Adipocyte (in vitro differentiated cells): Measurements from ENCODE around the gene TAS2R1.

Experiments used
- DNase-seq: peaks from one replicate; pipeline ENCODE4 v3.0.0-alpha.2; 2015; ENCODE audit warnings: low read depth
- H3K27me3 ChIP-seq: replicated peaks from 2 replicates; pipeline ENCODE4 v1.7.0; 2013; ENCODE audit warnings: mild to moderate bottlenecking, low read length, moderate library complexity; ENCODE audit not compliant: control insufficient read depth, insufficient read depth
- H3K36me3 ChIP-seq: 2 replicates; pipeline ENCODE4 v1.7.0; 2013; ENCODE audit warnings: low read length, mild to moderate bottlenecking, moderate library complexity; ENCODE audit not compliant: control insufficient read depth, insufficient read depth, severe bottlenecking
- H3K4me1 ChIP-seq: 2 replicates; pipeline ENCODE4 v1.7.0; 2013; ENCODE audit warnings: mild to moderate bottlenecking, low read length, moderate library complexity; ENCODE audit not compliant: control insufficient read depth, insufficient read depth
- H3K4me3 ChIP-seq: 2 replicates; pipeline ENCODE4 v1.7.0; 2013; ENCODE audit warnings: mild to moderate bottlenecking, low read length, moderate library complexity
- H3K9ac ChIP-seq: 2 replicates; pipeline ENCODE4 v1.7.0; 2013; ENCODE audit warnings: mild to moderate bottlenecking, low read length, moderate library complexity
- H3K9me3 ChIP-seq: 2 replicates; pipeline ENCODE4 v1.7.0; 2013; ENCODE audit warnings: mild to moderate bottlenecking, low read length, moderate library complexity; ENCODE audit not compliant: control insufficient read depth

The TAS2R1 gene

DNA sequence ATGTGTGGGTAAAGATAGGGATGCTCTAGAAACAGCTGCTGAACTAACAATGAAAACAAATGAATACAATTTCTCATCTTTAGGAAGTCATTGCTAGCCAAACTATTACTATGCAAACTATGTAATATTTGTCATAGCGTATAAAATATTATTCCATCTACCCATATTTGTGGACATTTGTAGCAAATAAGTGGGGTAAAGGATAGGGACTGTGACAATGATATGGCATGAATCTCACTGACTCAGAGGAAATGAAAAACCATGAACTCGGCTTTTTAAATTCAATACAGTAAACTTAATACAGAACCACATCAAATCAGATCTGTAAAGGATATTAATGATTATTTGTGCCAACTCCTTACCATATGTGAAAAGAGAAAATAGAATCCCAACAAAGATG, 16.7 kb upstream of the TAS2R1 start:
- Histone ChIP-seq H3K4me1 (no peaks in the 10 kb centered on the region), H3K9ac (no peak overlapping the region), H3K27me3 (no peaks in the 10 kb centered on the region), H3K4me3 (no peak overlapping the region), H3K9me3 (no peaks in the 10 kb centered on the region), H3K36me3 (no peaks in the 10 kb centered on the region)
- no peak for DNase-seq

DNA sequence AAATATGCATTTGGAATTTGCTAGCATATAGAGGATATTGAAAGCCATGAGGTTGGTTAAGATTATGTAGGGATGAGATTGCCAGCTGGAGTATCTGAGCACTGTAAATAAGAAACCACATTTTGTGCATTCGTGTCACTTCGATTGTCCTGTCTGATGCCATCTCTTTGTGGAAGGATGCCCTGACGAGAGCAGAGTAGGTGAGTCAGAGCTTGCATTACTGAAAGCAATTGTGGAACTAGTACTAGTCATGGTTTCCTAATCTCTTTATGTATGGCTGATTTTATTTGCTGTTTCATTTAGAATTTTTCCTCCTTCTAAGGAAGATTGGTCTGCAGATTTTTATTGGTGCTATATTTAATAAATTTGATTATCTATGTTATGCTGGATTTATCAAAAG, 14.5 kb upstream of the TAS2R1 start:
- Histone ChIP-seq H3K4me1 (no peaks in the 10 kb centered on the region), H3K4me3 (no peak overlapping the region), H3K9ac (no peak overlapping the region), H3K36me3 (no peaks in the 10 kb centered on the region), H3K27me3 (no peaks in the 10 kb centered on the region), H3K9me3 (no peaks in the 10 kb centered on the region)
- peak; percentile 44 for DNase-seq

DNA sequence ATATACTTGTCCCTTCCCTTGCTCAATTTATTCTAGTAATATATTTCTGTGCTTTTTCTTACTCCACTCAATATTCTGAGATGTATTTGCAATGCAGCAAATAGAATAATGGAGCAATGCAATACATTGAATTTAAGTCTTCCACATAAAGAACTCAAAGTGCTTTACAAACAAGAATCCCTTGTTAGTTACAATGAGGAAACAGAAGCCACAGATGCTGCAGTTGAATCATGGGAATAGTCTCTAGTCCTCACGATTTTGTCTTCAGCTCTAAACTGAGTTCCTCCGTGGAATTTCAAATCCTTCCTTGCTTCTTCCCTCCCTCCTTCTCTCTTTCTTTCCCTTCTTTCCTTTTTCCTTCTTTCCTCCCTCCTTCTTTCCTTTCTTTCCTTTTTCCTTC, 12.5 kb upstream of the TAS2R1 start:
- Histone ChIP-seq H3K9ac (no peak overlapping the region), H3K4me3 (no peak overlapping the region), H3K27me3 (no peaks in the 10 kb centered on the region), H3K36me3 (no peaks in the 10 kb centered on the region), H3K9me3 (peaks cover 4% of the 10 kb centered on the region), H3K4me1 (no peaks in the 10 kb centered on the region)
- DNase-seq = no peak

DNA sequence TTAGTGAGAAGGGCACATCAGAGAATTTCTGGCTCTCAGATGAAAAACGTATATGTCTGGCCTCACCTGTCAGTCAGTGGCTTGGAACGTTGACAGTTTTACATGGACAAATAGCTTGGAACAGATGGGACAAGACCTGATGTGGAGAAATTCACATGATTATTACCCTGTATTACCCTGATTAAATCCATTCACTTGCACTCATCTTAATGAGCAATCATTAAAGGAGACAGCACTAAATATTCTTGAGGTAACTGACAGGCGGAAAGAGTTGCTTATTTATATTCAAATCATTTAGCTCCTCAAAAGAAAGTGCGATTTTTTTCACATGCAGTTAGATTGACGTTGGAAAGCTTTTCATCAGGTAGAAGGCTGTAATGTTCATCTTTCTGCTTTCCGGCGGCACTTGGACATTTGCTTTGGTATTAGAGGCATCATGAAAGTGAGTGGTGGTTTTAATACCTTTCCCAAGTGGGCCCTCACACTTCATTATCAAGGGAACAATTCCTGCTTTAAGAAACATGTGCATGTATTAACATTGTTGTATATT, 11.7 kb upstream of the TAS2R1 start:
- H3K27me3 ChIP-seq = no peaks in the 10 kb centered on the region
- no peak for DNase-seq

DNA sequence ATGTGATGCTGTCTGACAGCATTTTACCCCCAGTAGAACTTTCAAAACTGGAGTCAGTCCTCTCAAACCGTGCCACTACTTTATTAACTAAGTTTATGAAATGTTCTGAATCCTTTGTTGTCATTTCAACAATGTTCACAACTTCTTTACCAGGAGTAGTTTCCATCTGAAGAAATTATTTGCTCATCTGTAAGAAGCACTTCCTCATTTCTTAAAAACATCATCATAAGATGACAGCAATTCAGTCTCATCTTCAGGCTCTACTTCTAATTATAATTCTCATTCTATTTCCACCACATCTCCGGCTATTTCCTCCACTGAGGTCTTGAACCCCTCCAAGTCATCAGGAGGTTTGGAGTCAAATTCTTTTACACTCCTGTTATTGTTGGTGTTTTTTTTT, 2.3 kb upstream of the TAS2R1 start:
- Histone ChIP-seq H3K9me3 (peaks cover 33% of the 10 kb centered on the region), H3K27me3 (peaks cover 3% of the 10 kb centered on the region), H3K9ac (no peak overlapping the region), H3K4me3 (no peak overlapping the region), H3K4me1 (no peaks in the 10 kb centered on the region), H3K36me3 (no peaks in the 10 kb centered on the region)
- no peak for DNase-seq

More for the DNA sequence above, 11.7 kb upstream of the TAS2R1 start:
- no peak overlapping the region for H3K4me3 ChIP-seq
- no peaks in the 10 kb centered on the region for H3K4me1 ChIP-seq
- no peaks in the 10 kb centered on the region for H3K36me3 ChIP-seq
- peaks cover 11% of the 10 kb centered on the region for H3K9me3 ChIP-seq
- no peak overlapping the region for H3K9ac ChIP-seq

DNA sequence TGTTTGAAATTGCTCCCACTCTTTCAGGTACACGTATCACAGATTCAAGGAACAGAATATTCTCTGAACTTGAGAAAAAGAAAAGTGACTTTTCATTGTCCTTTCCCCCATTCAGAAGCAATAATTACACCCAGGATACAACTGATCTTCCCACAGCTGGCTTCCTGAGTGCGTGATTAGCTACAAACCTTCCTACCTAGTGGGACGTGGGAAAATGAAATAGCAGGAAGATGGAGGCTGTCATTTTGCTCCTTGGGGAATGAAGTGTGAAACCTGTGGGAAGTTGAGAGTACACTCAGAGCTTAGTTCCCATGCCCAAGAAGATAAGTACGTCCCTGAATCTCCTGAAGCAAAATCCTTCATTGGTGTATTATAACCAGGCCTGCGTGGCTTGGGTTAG, 2.6 kb downstream of the TAS2R1 start:
- Histone ChIP-seq H3K4me3 (no peak overlapping the region), H3K9ac (no peak overlapping the region), H3K36me3 (no peaks in the 10 kb centered on the region), H3K27me3 (peaks cover 17% of the 10 kb centered on the region), H3K9me3 (no peaks in the 10 kb centered on the region), H3K4me1 (peaks cover 4% of the 10 kb centered on the region)
- DNase-seq = no peak

- Histone ChIP-seq H3K4me3 (no peak overlapping the region), H3K4me1 (peaks cover 6% of the 10 kb centered on the region), H3K36me3 (no peaks in the 10 kb centered on the region), H3K9ac (no peak overlapping the region), H3K27me3 (peaks cover 17% of the 10 kb centered on the region), H3K9me3 (no peaks in the 10 kb centered on the region)
- no peak for DNase-seq
Observed at GRCh38 chr5:9626955-9627354, 3.2 kb downstream of the TAS2R1 start.

DNA sequence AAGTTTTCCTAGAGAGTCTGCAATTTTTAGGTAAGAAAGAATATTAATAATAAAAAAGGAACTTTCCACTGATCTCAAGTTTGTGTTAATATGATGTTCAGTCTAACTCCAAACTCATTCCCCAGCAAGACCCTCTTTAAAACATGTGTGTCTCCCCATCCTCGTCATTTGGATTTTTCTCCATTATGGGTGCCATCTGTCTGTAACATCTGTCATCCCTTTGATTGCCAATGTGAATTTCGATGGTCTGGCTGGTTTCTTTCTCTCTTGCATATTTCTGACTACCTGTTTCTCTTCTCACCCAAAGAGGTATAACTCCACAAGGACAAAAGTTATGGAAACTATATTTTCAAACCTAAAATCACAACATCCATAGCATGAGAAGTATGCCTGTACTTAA, 4.4 kb downstream of the TAS2R1 start:
- Histone ChIP-seq H3K4me3 (no peak overlapping the region), H3K9me3 (no peaks in the 10 kb centered on the region), H3K36me3 (no peaks in the 10 kb centered on the region), H3K4me1 (peaks cover 18% of the 10 kb centered on the region), H3K27me3 (peaks cover 14% of the 10 kb centered on the region), H3K9ac (no peak overlapping the region)
- DNase-seq = no peak

DNA sequence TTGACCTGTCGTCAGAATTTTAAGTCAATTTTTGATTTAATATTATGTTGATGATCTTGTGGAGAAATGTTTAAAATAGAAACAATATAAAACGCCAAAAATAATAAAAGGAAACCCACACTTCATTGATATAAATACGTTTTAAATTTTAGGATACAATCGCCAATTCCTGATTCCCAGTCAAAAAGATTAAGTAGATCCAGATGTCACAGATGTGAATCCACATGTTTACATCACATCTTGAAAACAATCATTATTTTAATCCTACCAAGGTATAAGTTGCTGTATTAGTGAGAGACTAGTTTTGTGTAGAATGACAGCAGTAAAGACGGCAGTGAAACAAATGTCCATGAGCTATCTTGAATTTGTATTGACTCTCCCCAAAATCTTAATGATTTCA, 4.9 kb downstream of the TAS2R1 start:
- Histone ChIP-seq H3K9me3 (no peaks in the 10 kb centered on the region), H3K4me1 (peaks cover 19% of the 10 kb centered on the region), H3K9ac (no peak overlapping the region), H3K27me3 (peaks cover 14% of the 10 kb centered on the region), H3K36me3 (no peaks in the 10 kb centered on the region), H3K4me3 (no peak overlapping the region)
- DNase-seq = no peak

DNA sequence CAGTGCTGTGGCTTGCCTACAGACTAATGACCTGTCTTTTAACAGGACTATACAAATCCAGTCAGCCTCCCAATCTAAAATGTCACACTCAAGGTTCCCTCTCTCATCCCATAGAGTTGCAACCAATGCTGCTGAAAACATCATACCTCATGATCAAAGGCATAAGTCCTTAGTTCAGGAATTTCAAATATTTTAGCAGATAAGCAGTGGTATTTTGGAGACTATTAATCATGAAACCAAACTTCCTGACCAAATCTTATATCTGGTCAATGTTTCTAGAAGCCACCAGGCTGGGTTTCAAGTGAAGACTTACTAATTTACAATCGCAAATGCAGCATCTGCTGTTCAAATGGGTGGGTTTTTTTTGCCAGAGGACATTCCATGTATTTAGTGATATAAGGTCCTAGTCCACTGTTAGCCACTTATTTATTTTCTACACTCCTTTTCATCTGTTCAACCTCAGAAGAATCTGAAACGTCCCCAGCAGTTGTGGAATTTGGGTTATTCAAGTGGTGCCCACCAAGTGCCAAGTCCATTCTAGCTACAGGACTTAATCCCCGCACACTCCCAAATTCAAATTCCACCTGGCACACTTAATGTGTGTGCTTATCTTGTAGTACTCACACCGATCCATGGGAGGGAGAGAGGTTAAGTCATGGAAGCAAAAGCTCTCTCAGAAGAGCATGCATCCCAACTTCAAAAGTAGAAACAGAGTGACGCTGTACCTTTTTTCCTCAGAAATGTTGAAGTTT, 5.8 kb downstream of the TAS2R1 start:
- Histone ChIP-seq H3K4me3 (no peak overlapping the region), H3K9me3 (no peaks in the 10 kb centered on the region), H3K36me3 (no peaks in the 10 kb centered on the region), H3K4me1 (peaks cover 27% of the 10 kb centered on the region), H3K27me3 (peaks cover 14% of the 10 kb centered on the region), H3K9ac (no peak overlapping the region)
- no peak for DNase-seq

- H3K36me3 ChIP-seq = no peaks in the 10 kb centered on the region
- peaks cover 27% of the 10 kb centered on the region for H3K4me1 ChIP-seq
- H3K9me3 ChIP-seq = no peaks in the 10 kb centered on the region
- no peak overlapping the region for H3K4me3 ChIP-seq
- H3K9ac ChIP-seq = no peak overlapping the region
- DNase-seq = no peak
- H3K27me3 ChIP-seq = peaks cover 18% of the 10 kb centered on the region
Observed at GRCh38 chr5:9623661-9624060, 6.5 kb downstream of the TAS2R1 start.

GRCh38 chr5:9622971-9623421, 7.2 kb downstream of the TAS2R1 start:
- Histone ChIP-seq H3K4me1 (peaks cover 27% of the 10 kb centered on the region), H3K9ac (no peak overlapping the region), H3K4me3 (no peak overlapping the region), H3K27me3 (peaks cover 23% of the 10 kb centered on the region), H3K9me3 (no peaks in the 10 kb centered on the region), H3K36me3 (no peaks in the 10 kb centered on the region)
- DNase-seq = peak; percentile 78
